ENCODE data around the gene SSBP4.
"Not testable (repeated sequence)": the region's sequence is repeated elsewhere in the genome, so short reads cannot be mapped to it uniquely, and the experiment has no call there.

SSBP4 gene

DNA sequence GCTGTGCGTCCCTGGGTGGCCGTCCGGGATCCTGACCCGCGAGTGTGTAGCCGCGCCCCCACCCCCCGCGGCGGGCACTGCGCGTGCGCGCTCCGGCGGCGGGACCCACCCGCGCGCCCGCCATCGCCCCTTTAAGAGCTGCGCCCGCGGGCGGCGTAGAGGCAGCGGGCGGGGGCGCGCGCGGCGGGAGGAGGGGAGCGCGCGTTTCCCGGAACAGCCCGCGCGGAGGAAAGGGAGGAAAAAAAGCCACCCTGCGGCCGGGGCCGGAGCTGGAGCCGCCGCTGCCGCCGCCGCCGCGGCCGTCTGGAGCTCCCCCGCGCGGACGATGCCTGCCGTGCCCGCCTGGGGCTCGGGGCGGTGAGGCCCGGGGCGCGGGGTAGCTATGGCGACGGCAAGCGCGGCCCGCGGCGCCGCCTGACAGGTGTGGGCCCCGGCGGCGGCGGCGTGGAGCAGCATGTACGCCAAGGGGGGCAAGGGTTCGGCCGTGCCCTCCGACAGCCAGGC is at the start of gene SSBP4:
TSS of gene SSBP4 (plus strand) at position 204 of the 504 bp plus-strand sequence. CDS start at position 455, 251 bp downstream.
- peak; percentile 66 for DNase-seq (ENCODE audit: low spot score)

- DNase-seq (ENCODE audit: low spot score) = no peak
These were observed 45.7 kb upstream of the SSBP4 start for GRCh38 chr19:18373407-18373891.

DNA sequence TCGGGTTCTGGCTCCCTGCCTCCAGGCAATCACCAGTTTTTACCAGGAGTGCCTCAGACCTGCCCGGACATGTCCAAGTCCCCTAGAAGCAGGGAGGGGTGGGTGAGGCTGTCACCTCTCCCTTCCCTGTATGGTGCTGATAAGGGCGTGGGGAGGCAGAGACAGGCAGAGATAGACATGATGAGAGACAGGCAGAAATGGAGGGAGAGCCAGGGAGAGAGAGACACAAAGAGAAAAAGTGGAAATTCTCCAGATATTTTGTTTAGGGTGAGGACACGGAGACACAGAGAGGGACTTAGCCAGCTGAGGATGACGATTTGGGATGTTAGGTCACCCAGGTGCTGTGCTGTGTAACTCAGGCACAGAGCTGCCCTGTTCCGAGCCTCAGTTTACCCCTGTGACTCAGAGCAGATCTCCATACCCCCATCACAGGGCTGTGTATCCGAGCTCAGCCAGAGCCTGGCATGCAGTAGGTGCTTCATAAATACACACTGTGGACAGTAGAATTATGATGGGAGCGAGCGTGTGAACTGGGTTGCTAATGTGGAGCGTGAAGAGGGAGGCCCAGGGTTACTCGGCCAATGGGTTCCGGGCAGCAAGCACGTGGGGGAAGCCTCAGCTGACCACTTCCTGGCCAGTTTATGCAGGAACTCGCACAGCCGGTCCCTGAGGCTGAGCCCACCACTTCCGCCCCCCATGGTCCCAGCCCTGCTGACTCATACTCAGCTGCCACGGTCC is 45.1 kb upstream of the SSBP4 start:
- peak; percentile 90 for DNase-seq (ENCODE audit: low spot score)

GRCh38 chr19:18377026-18377425 is 42.2 kb upstream of the SSBP4 start:
- no peak for DNase-seq (ENCODE audit: low spot score)

- DNase-seq (ENCODE audit: low spot score) = no peak
These were observed 39.1 kb upstream of the SSBP4 start for GRCh38 chr19:18379803-18380747.

DNA sequence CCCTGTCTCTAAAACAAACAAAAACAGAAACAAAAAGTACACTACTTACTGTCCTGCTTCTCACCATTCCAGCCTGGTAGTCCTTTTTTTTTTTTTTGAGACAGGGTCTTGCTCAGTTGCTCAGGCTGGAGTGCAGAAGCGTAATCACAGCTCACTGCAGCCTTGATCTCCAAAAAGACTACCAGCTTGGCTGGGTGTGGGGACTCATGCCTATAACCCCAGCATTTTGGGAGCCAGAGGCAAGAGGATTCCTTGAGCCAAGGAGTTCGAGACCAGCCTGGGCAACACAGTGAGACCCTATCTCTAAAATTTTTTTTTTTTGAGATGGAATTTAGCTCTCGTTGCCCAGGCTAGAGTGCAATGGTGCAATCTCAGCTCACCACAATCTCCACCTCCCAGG is 38.4 kb upstream of the SSBP4 start:
- no peak for DNase-seq (ENCODE audit: low spot score)

GRCh38 chr19:18383622-18384021 is 35.6 kb upstream of the SSBP4 start:
- not testable (repeated sequence) for DNase-seq (ENCODE audit: low spot score)

GRCh38 chr19:18384775-18385174 is 34.4 kb upstream of the SSBP4 start:
- no peak for DNase-seq (ENCODE audit: low spot score)

- DNase-seq (ENCODE audit: low spot score) = no peak
These were observed 33.9 kb upstream of the SSBP4 start for GRCh38 chr19:18385359-18385674.

- peak; percentile 86 for DNase-seq (ENCODE audit: low spot score)
These were observed 33.3 kb upstream of the SSBP4 start, which contains the start of gene GDF15 for GRCh38 chr19:18385675-18386542. Gene GDF15 (plus strand): TSS chr19:18386158. CDS start chr19:18386190, 32 bp downstream.

- DNase-seq (ENCODE audit: low spot score) = no peak
These were observed 32.5 kb upstream of the SSBP4 start for GRCh38 chr19:18386543-18387271.

DNA sequence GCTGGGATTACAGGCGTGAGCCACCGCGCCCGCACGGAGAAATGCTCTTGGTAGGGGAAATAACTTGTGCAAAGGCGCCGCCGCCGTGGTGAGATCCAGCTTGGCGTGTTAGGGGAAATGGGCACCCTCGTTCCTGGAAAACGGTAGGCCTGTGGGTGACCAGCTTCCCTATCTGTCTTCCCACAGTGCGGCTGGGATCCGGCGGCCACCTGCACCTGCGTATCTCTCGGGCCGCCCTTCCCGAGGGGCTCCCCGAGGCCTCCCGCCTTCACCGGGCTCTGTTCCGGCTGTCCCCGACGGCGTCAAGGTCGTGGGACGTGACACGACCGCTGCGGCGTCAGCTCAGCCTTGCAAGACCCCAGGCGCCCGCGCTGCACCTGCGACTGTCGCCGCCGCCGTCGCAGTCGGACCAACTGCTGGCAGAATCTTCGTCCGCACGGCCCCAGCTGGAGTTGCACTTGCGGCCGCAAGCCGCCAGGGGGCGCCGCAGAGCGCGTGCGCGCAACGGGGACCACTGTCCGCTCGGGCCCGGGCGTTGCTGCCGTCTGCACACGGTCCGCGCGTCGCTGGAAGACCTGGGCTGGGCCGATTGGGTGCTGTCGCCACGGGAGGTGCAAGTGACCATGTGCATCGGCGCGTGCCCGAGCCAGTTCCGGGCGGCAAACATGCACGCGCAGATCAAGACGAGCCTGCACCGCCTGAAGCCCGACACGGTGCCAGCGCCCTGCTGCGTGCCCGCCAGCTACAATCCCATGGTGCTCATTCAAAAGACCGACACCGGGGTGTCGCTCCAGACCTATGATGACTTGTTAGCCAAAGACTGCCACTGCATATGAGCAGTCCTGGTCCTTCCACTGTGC is 30.9 kb upstream of the SSBP4 start:
- peak; percentile 45 for DNase-seq (ENCODE audit: low spot score)

DNA sequence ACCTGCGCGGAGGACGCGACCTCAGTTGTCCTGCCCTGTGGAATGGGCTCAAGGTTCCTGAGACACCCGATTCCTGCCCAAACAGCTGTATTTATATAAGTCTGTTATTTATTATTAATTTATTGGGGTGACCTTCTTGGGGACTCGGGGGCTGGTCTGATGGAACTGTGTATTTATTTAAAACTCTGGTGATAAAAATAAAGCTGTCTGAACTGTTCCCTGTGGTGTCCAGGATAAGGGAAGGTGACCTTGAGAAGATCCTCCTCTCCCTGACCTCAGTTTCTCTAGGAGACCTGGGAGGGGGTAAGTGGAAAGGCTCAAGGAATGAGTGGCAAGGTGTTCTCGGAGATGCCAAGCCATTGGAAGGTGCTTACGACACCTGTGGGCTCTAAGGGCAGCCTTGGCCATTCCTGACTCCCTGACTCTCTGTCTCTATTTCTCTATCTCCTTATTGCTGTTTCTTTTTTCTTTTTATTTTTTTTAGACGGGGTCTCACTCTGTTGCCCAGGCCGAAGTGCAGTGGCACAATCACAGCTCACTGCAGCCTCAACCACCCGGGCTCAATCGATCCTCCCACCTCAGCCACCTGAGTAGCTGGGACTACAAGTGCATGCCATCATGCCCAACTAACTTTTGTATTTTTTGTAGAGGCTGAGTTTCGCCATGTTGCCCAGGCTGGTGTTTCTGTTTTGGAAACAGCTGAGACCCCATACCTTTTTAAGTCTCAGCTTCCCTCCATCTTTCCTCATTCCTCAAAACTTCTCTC is 30.1 kb upstream of the SSBP4 start:
- no peak for DNase-seq (ENCODE audit: low spot score)

DNA sequence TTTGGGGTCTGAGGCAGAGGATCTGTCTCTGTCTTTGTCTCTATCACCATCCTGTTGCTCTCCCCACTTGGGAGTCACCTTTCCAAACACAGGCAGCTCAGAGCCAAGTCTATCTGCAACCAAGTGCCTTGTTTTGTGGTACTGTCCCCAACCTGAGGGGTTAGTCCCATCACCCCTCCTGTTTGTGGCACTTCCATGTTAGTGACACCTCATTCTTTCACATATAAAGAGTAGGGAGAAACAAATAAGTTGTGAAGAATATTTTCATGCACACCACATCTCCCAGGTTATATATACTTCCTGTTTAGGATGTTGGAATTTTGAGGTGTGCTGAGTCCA is 29.5 kb upstream of the SSBP4 start:
- DNase-seq (ENCODE audit: low spot score) = no peak

DNA sequence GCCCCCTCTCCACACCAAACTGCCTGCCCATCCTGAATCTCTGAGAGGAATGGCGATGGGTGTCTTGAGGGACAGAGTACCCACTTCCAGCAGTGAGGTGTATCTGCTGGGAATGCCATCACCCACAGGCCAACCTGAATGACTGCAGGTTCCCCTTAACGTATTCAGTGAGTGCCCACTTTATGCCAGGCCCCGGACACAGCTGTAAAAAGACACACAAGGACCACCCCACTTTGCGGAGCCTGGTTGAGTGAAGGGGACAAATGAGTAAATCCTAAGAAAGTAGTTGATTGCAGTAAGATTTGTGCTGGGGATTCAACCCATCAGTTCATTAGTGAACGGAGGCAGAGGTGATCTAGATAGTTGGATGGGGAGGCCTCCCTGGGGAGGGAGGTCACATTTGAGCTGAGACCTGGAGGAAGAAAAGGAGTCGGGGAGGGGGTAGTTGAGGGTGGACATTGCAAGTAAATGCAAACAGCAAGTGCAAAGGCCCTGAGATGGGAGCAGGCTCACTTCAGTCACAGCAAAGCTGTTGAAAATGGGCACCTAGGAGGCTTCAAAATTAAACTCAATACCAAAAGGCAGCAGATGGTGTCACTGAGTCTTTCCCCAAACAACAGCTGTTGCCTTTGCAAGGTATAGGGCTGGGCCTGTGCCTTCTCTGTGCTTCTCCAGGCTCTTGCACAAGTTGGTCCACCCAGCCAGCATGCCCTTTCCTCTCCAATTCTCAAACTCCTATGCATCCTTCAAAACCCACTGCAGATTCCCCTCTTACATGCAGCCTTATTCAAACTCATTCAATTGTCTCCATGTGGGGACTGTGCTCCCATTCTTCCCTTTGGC is 28.9 kb upstream of the SSBP4 start:
- DNase-seq (ENCODE audit: low spot score) = peak; percentile 73

DNA sequence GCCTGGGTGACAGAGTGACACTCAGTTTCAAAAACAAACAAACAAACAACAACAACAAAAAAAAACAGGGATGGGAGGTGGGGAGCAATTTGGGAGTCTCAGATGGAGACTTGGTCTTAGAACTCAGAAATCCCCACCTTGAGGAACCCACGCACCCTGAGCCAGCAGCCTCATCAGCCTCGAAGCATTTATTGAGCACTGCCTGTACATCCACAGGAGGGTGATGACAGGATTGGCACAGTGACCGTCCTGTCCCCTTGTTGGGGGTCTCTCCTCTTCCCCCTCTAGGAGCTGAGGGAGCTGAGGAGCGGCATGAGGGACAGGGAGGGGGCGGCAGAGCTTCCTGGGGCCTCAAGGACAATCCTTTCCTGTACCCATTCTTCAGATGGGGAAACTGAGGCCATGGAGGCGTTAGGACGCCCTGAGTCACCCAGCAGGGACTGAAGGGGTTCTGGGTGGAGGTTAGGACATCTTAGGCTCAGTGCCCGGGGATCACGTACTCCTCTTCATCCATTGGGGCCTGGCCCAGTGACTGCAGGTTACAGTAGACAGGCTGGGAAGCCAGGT is 27.6 kb upstream of the SSBP4 start:
- no peak for DNase-seq (ENCODE audit: low spot score)

DNA sequence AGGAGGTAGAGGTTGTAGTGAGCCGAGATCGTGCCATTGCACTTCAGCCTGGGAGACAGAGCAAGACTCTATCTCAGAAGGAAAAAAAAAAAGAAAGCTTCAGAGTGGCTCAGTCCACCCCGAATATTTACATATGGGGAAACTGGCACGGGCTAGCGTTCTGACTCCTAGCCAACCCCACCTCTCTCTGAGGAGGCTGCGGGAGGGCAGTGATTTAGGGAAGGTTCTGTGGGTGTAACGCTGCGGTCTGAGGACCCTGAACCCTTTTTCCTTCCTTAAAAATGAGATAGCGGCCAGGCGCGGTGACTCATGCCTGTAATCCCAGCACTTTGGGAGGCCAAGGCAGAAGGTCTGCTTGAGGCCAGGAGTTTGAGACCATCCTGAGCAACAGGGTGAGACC is 26.8 kb upstream of the SSBP4 start:
- DNase-seq (ENCODE audit: low spot score) = no peak

DNA sequence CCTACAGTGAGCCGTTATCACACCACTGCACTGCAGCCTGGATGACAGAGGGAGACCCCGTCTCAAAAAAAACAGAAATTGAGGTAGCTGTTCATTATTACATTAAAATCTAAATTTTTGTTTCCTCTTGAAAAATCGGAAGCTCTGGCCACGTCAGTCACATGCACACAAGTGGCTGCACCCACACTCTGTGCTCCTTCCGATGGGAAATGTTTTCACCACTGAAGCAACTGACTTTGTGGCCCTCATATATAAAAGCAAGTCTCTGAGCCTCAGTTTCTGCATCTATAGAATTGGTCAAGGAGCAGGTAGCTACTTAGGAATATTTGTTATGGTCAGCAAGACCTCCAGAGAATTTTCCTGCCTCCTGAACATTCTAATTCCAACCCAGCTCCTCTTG is 26.3 kb upstream of the SSBP4 start:
- DNase-seq (ENCODE audit: low spot score) = no peak
